COLO668 (cell line): ENCODE data around the gene FOXM1.
A peak's percentile ranks its signal among the peaks of the same experiment; 100 is the strongest.
"Not testable (repeated sequence)": the region's sequence is repeated elsewhere in the genome, so short reads cannot be mapped to it uniquely, and the experiment has no call there.

Experiments
- DNase-seq: peaks from one replicate; lab custom pipeline; 2025; ENCODE audit not compliant: unreplicated experiment; lab: John Stamatoyannopoulos, UW

The FOXM1 gene

GRCh38 chr12:2884810-2885209, 7.8 kb upstream of the FOXM1 start:
- DNase-seq, result no peak

DNA sequence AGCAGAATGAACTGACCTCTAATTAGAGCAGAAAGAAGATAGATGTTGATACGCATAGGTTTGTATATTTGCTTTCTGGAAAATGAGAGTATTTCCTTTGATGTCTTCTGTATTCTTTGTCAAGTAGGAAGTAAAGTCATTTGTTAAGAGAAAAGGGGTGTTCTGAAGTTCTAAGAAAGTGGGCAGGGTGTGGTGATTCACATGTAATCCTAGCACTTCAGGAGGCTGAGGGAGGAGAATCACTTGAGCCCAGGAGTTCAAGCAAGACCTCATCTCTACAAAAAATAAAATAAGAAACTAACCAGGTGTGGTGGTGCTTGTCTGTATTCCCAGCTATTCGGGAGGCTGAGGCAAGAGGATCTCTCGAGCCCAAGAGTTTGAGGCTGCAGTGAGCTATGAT, 2.9 kb upstream of the FOXM1 start:
- DNase-seq, result no peak

DNA sequence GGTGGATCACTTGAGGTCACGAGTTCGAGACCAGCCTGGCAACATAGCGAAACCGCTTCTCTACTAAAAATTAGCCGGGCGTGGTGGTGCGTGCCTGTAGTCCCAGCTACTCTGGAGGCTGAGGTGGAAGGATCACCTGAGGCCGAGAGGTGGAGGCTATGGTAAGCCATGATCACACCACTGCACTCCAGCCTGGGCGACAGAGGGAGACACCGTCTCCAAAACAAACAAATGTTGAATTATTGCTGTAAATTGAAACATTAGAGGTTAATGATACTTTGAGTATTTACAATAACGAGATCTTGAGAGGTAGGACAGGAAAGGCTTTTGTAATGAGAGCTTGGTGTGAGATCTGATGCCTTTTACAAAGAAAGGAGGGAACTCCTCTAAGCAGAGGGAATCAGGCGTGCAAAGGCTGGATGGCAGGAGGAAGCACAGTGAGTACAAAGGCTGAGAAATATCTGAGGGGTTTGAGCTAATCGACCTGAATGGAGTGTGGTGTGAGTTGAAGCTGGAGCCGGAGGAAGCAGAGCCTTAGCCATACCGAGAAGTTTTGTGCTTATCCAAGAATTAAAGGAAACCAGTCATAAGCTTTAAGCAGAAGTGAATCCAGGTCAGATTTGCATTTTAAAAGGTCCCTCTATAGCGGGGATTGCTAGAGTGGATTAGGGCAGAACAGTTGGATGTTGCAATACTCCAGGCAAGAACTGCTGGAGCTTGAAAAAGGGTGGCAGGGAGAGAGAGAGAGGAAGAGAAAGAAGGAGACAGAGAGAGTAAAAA, 1.2 kb upstream of the FOXM1 start:
- DNase-seq, result peak; percentile 35

GRCh38 chr12:2876431-2877046, 435 bp downstream of the FOXM1 start:
- peak; percentile 13 for DNase-seq

DNA sequence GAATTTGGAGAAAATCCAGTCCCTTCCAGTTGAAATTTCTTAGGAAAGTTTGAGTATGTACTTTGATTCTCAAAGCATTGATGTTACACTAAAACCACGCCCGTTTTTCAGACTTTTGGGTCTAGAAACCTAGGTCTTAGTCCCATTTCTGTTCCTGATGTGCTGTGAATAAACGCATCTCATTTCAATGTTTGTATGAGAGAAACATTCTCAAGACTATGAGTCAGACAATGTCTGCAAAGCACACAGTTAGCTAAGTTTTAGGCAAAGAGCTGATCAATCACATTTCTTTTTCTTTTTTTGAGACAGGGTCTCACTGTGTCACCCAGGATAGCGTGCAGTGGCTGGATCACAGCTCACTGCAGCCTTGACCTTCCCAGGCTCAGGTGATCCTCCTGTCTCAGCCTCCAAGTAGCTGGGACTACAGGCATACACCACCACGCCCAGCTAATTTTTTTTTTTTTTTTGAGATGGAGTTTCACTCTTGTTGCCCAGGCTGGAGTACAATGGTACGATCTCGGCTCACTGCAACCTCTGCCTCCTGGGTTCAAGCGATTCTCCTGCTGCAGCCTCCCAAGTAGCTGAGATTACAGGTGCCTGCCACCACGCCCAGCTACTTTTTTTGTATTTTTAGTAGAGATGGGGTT, 7.9 kb downstream of the FOXM1 start:
- DNase-seq, result not testable (repeated sequence)

- DNase-seq, result no peak
Measured at GRCh38 chr12:2864198-2864597, 12.8 kb downstream of the FOXM1 start.

GRCh38 chr12:2863402-2863801, 13.6 kb downstream of the FOXM1 start:
- DNase-seq, result not testable (repeated sequence)

DNA sequence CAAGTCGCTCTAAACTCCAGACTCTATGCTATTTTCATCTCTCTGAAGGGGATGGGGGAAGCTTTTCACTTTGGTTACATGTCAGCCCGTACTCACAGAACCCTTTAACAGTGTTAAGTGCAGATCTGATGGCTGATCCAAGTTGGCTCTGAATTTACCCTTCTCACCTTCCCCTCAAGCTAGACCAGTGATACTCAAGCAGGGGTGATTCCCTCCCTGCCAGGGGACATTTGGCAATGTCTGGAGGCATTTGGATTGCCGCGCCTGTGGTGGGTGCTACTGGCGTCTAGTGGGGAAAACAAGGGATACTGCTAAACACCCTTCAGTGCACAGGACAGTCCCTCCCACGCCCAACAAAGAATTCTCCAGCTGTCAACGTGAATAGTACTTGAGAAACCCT, 14.1 kb downstream of the FOXM1 start:
- DNase-seq, result no peak

GRCh38 chr12:2860170-2860569, 16.8 kb downstream of the FOXM1 start:
- DNase-seq, result no peak

- DNase-seq, result no peak
Measured at GRCh38 chr12:2858944-2859421, 18.0 kb downstream of the FOXM1 start.

- no peak for DNase-seq
Measured at GRCh38 chr12:2858334-2858733, 18.6 kb downstream of the FOXM1 start.

- DNase-seq, result no peak
Measured at GRCh38 chr12:2857576-2857975, 19.4 kb downstream of the FOXM1 start.

- DNase-seq, result peak; percentile 36
Measured at GRCh38 chr12:2857021-2857431, 19.9 kb downstream of the FOXM1 start, which contains the start of gene TEX52. Gene TEX52, minus strand, starts transcription at chr12:2857039. Its CDS starts 13 bp downstream, at chr12:2857026.

DNA sequence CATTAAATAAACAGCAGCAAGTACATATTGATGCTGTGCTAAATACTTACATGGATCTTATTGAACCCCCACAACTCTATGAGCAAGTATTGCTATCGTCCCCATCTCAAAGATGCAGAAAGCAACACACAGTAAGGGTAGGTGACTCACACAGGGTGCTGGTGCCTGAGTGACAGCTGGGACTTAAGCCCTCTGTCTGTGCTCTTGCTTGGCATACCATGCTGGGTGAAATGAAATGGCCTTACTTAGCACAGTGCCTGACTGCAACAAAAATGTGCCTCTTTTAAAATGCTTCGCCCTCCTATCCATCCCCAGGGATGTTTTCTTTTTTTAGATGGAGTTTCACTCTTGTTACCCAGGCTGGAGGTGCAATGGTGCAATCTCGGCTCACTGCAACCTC, 20.9 kb downstream of the FOXM1 start:
- no peak for DNase-seq

GRCh38 chr12:2855546-2855945, 21.4 kb downstream of the FOXM1 start:
- DNase-seq, result no peak

GRCh38 chr12:2854669-2855453, 22.1 kb downstream of the FOXM1 start:
- DNase-seq, result no peak

- DNase-seq, result peak; percentile 39
Measured at GRCh38 chr12:2853626-2854025, 23.3 kb downstream of the FOXM1 start.

DNA sequence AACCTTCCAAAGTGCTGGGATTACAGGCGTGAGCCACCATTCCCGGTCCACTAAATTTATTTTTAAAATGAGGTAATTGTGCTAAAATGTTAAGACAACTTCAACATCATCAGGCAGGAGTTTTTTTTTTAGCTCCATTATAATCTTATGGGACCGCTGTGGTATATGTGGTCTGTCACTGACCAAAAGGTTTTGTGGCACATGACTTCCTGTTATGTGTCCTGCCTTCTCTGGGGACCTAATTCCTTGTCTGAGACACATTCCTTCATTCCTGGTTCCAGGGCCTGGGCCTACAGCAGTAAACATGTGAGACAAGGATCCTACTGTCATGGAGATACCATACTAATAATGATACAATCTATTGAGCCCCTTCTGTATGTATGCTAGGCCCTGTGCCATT, 25.0 kb downstream of the FOXM1 start:
- DNase-seq, result no peak

GRCh38 chr12:2845280-2845679, 31.7 kb downstream of the FOXM1 start:
- DNase-seq, result no peak

- no peak for DNase-seq
Measured at GRCh38 chr12:2844786-2845185, 32.2 kb downstream of the FOXM1 start.

DNA sequence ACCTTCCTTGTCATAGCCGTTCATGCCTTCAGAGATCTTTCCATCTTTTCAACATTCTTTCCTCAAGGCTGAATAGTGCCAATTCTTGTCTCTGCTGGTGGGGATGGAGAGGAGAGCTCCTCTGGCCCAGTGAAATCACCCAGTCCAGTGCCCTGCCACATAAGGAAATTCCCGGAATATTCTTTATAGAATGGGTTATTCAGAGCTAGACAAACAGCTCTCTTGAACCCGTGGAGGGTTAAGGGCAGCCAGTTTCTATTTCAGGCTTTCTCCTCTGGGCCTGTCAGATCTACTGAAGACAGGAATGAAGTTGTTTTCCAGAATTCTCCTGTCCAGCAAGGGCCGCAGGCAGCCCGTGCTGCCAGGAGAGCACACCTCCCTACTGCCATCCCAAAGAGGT, 34.0 kb downstream of the FOXM1 start:
- DNase-seq, result no peak
